ENCODE results near the gene GPR26. TPM values are rescaled to one million over a fixed set of nuclear protein-coding genes. Genes with fewer than 3 reads are reported as not detected.
A peak's percentile ranks its signal among the peaks of the same experiment; 100 is the strongest.

The GPR26 gene
- polyA plus RNA-seq (2011; rRNA removed), result 0.01 TPM in 1 of 2 replicates, not detected in the other
- polyA minus RNA-seq (2011; rRNA and poly(A)+ RNA removed), result not detected in 2 replicates

- Histone ChIP-seq H3K36me3 (ENCODE audit: control insufficient read depth, insufficient read depth, low read length) (no peaks in the 10 kb centered on the region), H3K27me3 (ENCODE audit: control insufficient read depth, insufficient read depth, low read length) (peaks cover 2% of the 10 kb centered on the region; the same call in 1 of the 2 replicates), H3K4me3 (ENCODE audit: low read depth, low read length) (no peak within 1 kb of the TSS)
- TF ChIP-seq CTCF (IDR thresholded peaks at IDR 0.05; ENCODE audit: insufficient read depth, low read depth, low read length), result no peak
- ChIA-PET CTCF (no interaction called here), POLR2A (no interaction called here)
- DNase-seq (ENCODE audit: low read depth), result no peak
These were observed at the start of gene GPR26 for GRCh38 chr10:123666318-123667236. TSS of gene GPR26 (plus strand) at chr10:123666355. CDS start at chr10:123666408, 53 bp downstream.

GRCh38 chr10:123618224-123618623 lies 47.9 kb upstream of the GPR26 start:
- H3K36me3 ChIP-seq (ENCODE audit: control insufficient read depth, insufficient read depth, low read length), result no peaks in the 10 kb centered on the region
- ChIA-PET CTCF (no interaction called here), POLR2A (no interaction called here)
- H3K4me3 ChIP-seq (ENCODE audit: low read depth, low read length), result no peak overlapping the region
- DNase-seq (ENCODE audit: low read depth), result no peak
- H3K27me3 ChIP-seq (ENCODE audit: control insufficient read depth, insufficient read depth, low read length), result no peaks in the 10 kb centered on the region
- TF ChIP-seq CTCF (IDR thresholded peaks at IDR 0.05; ENCODE audit: insufficient read depth, low read depth, low read length), result no peak

- Histone ChIP-seq H3K27me3 (ENCODE audit: control insufficient read depth, insufficient read depth, low read length) (no peaks in the 10 kb centered on the region), H3K36me3 (ENCODE audit: control insufficient read depth, insufficient read depth, low read length) (no peaks in the 10 kb centered on the region), H3K4me3 (ENCODE audit: low read depth, low read length) (no peak overlapping the region)
- DNase-seq (ENCODE audit: low read depth), result no peak
- ChIA-PET CTCF (no interaction called here), POLR2A (no interaction called here)
- TF ChIP-seq CTCF (IDR thresholded peaks at IDR 0.05; ENCODE audit: insufficient read depth, low read depth, low read length), result no peak
These were observed 46.9 kb upstream of the GPR26 start for GRCh38 chr10:123619067-123619855.

- Histone ChIP-seq H3K27me3 (ENCODE audit: control insufficient read depth, insufficient read depth, low read length) (no peaks in the 10 kb centered on the region), H3K36me3 (ENCODE audit: control insufficient read depth, insufficient read depth, low read length) (no peaks in the 10 kb centered on the region), H3K4me3 (ENCODE audit: low read depth, low read length) (no peak overlapping the region)
- no peak for TF ChIP-seq CTCF (IDR thresholded peaks at IDR 0.05; ENCODE audit: insufficient read depth, low read depth, low read length)
- POLR2A ChIA-PET, result no interaction called here
- no peak for DNase-seq (ENCODE audit: low read depth)
- CTCF ChIA-PET, result no interaction called here
These were observed 45.5 kb upstream of the GPR26 start for GRCh38 chr10:123620621-123621020.

GRCh38 chr10:123621492-123621891 lies 44.7 kb upstream of the GPR26 start:
- ChIA-PET CTCF (no interaction called here), POLR2A (no interaction called here)
- no peaks in the 10 kb centered on the region for H3K27me3 ChIP-seq (ENCODE audit: control insufficient read depth, insufficient read depth, low read length)
- H3K4me3 ChIP-seq (ENCODE audit: low read depth, low read length), result no peak overlapping the region
- H3K36me3 ChIP-seq (ENCODE audit: control insufficient read depth, insufficient read depth, low read length), result no peaks in the 10 kb centered on the region
- DNase-seq (ENCODE audit: low read depth), result peak; percentile 7
- TF ChIP-seq CTCF (IDR thresholded peaks at IDR 0.05; ENCODE audit: insufficient read depth, low read depth, low read length), result no peak
